Lower lobe of right lung (tissue), 2 donors: Measurements from ENCODE around the gene CUX1. TPM values are rescaled to one million over a fixed set of nuclear protein-coding genes. Genes with fewer than 3 reads are reported as not detected.

ENCODE experiments used
- ATAC-seq, 2 donors: fragments of 200-7000 bp; cut with Tn5 transposase; one replicate each; pipeline ENCODE4 v1.9.1; 2020 to 2022; ENCODE audit warnings: mild to moderate bottlenecking in 2 of 2, moderate library complexity in 2 of 2
- DNase-seq: peaks from one replicate; pipeline ENCODE4 v3.0.0-alpha.2; 2020
- H3K27ac ChIP-seq: fragments of 200-600 bp; one replicate; pipeline ENCODE4 v1.8.0; 2022
- H3K27me3 ChIP-seq: fragments of 200-600 bp; one replicate; pipeline ENCODE4 v1.8.0; 2022; ENCODE audit warnings: low read depth
- H3K36me3 ChIP-seq: fragments of 200-600 bp; one replicate; pipeline ENCODE4 v1.8.0; 2022; ENCODE audit warnings: mild to moderate bottlenecking
- H3K4me1 ChIP-seq: fragments of 200-600 bp; one replicate; pipeline ENCODE4 v1.8.0; 2022
- H3K4me3 ChIP-seq: fragments of 200-600 bp; one replicate; pipeline ENCODE4 v1.8.0; 2022; ENCODE audit warnings: mild to moderate bottlenecking
- H3K9me3 ChIP-seq: fragments of 200-600 bp; one replicate; pipeline ENCODE4 v1.8.0; 2022
- intact Hi-C: fragments of 100-400 bp; cut with DNase I; formaldehyde crosslinking; loops from one replicate; pipeline ENCODE4 v1.11.0; 2022
- total RNA-seq: library from RNA; stranded (reverse); fragmentation: NEBNext Ultra II Directional; extraction: Animal tissue kit (Norgen Biotek cat#: 25700); gene quantifications from one replicate; pipeline ENCODE4 v1.2.1, GENCODE V29; 2021
- TF ChIP-seq, protein P1 (sequence below): fragments of 200-600 bp; IDR thresholded peaks from one replicate; pipeline ENCODE4 v1.8.0; 2022; ENCODE audit warnings: antibody characterized with exemption, mild to moderate bottlenecking
- donor health status: DM: no; HTN: yes; CAD: no; lungs with severe emphysema.

Gene CUX1
- total RNA-seq, 1 donor from 2014 or later, result 118 TPM

DNA sequence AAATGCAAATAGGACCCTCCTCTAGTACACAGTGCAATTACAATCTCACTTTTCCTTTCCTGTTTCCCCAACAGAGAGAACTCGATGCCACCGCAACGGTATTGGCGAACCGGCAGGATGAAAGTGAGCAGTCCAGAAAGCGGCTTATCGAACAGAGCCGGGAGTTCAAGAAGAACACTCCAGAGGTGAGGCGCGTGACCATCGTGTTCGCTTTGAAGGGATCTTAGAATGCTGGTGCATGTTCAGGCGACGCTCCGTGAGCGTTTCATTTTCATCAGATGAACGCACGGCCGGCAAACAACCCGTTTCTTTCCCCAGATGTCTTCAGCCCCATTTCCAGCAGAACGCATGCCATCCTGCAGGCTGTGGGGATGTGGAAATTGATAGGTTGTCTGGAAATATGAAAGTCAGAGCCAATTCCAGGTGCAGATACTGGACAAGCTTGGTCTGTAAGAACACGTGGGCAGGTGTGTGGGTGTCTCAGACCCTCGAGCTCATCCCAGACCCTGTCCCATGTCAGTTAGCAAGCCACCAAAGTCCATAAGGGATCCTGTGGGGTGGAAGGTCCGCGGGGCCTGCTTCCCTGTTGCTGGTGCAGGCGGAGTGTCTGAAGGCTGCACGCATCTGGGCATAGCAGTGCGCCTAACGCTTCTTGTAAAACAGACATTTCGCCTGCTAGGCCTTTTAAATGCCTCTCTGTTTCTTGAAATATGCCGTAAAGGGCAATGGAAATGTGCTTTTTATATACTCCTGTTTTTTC lies 98.8 kb downstream of the CUX1 start:
- no peak for DNase-seq

DNA sequence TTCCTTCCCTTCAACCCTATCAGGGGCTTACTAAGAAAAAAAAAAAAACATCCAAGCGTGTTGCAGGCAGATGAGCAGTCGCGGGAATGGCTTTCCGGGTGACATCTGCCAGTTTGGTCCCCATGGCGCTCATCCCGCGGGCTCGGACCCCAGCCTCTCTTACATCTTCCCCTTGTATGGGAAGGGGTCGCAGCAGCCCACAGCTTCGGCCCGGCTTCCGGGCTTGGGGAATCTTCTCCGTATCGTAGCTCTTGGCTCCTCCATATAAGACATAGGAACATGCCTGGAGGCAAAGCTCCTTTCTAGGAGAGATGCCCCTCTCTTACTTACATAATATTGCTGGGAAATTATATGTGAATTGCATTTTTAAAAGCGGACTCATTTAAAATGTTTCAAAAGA lies 99.5 kb downstream of the CUX1 start:
- DNase-seq (no peak), ATAC-seq (no peak)
- TF ChIP-seq, protein P1, sequence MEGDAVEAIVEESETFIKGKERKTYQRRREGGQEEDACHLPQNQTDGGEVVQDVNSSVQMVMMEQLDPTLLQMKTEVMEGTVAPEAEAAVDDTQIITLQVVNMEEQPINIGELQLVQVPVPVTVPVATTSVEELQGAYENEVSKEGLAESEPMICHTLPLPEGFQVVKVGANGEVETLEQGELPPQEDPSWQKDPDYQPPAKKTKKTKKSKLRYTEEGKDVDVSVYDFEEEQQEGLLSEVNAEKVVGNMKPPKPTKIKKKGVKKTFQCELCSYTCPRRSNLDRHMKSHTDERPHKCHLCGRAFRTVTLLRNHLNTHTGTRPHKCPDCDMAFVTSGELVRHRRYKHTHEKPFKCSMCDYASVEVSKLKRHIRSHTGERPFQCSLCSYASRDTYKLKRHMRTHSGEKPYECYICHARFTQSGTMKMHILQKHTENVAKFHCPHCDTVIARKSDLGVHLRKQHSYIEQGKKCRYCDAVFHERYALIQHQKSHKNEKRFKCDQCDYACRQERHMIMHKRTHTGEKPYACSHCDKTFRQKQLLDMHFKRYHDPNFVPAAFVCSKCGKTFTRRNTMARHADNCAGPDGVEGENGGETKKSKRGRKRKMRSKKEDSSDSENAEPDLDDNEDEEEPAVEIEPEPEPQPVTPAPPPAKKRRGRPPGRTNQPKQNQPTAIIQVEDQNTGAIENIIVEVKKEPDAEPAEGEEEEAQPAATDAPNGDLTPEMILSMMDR, result no peak
- H3K27me3 ChIP-seq, result no peaks in the 10 kb centered on the region
- H3K9me3 ChIP-seq, result no peaks in the 10 kb centered on the region
- intact Hi-C loops, result no loop called here
- H3K27ac ChIP-seq, result no peak overlapping the region
- peaks cover 18% of the 10 kb centered on the region for H3K4me1 ChIP-seq
- H3K4me3 ChIP-seq, result no peak overlapping the region
- H3K36me3 ChIP-seq, result peaks cover 40% of the 10 kb centered on the region

More for the DNA sequence above, 98.8 kb downstream of the CUX1 start:
- intact Hi-C loops, result no loop called here
- Histone ChIP-seq H3K4me1 (peaks cover 24% of the 10 kb centered on the region), H3K9me3 (no peaks in the 10 kb centered on the region), H3K36me3 (peaks cover 40% of the 10 kb centered on the region), H3K27ac (no peak overlapping the region), H3K27me3 (no peaks in the 10 kb centered on the region), H3K4me3 (no peak overlapping the region)
- no peak for ATAC-seq
- TF ChIP-seq, protein P1, result no peak

- DNase-seq (no peak), ATAC-seq (no peak)
- H3K4me1 ChIP-seq, result peaks cover 15% of the 10 kb centered on the region
- TF ChIP-seq, protein P1, result no peak
- peaks cover 40% of the 10 kb centered on the region for H3K36me3 ChIP-seq
- no peak overlapping the region for H3K4me3 ChIP-seq
- H3K27me3 ChIP-seq, result no peaks in the 10 kb centered on the region
- H3K9me3 ChIP-seq, result no peaks in the 10 kb centered on the region
- intact Hi-C loops, result no loop called here
- no peak overlapping the region for H3K27ac ChIP-seq
Measured at GRCh38 chr7:101917566-101917965, 100.1 kb downstream of the CUX1 start.

DNA sequence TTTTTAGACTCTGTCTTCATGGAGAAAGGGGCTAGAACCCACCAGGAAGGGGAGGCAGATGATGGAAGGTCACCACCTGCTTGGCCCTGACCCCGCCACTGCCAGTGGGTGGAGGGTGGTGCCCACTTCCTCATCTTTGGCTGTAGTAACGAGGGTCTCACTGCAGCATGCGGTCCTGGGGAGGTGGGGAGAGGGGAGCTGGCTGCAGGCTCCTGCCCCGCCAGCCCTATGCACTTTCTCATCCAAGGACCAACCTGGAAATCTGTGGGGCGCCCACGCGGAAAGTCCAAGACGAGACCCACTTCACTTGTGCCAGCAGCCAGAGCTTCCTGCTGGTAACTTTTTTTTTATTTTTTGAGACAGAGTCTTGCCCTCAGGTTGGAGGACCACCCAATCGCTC lies 101.0 kb downstream of the CUX1 start:
- no peak for DNase-seq
- Histone ChIP-seq H3K4me3 (no peak overlapping the region), H3K27ac (no peak overlapping the region), H3K9me3 (no peaks in the 10 kb centered on the region), H3K27me3 (no peaks in the 10 kb centered on the region), H3K36me3 (peaks cover 40% of the 10 kb centered on the region), H3K4me1 (peaks cover 10% of the 10 kb centered on the region)
- no peak for ATAC-seq
- TF ChIP-seq, protein P1, result no peak
- intact Hi-C loops, result no loop called here

DNA sequence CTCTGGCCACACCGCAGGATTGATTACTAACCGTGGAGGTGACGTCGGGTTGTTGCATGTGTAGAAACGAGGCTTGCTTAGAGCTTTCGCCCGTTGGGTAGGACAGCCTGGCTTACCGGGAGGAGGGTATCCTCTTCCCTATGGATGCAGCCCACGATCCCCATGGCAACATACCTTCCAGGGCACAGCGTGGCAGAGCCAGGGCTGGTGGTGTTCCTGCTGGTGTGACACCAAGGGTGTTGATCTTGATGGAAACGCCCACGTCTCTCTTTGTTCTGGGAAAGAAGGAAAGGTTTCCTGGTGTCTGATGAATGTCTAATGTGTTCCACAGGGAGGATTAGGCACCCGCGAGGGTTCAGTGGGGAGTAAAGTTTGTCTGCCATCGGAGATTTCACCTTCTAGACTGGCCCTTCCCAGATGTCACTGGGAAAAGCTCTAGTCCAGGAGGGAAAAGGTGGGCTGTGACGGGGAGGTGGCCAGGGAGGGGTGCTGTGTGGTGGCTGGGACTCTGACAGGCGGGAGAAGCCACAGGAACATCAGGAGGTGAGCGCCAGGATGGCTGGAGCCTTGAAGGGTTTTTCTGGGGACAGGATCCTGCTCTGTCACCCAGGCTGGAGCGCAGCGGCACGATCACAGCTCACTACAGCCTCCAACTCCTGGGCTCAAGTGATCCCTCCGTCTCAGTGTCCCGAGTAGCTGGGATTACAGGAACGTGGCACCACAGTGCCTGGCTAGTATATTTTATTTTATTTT lies 102.1 kb downstream of the CUX1 start:
- ATAC-seq (no peak), DNase-seq (no peak)
- peaks cover 4% of the 10 kb centered on the region for H3K4me1 ChIP-seq
- H3K27ac ChIP-seq, result no peak overlapping the region
- H3K36me3 ChIP-seq, result peaks cover 44% of the 10 kb centered on the region
- TF ChIP-seq, protein P1, result no peak
- H3K4me3 ChIP-seq, result no peak overlapping the region
- no peaks in the 10 kb centered on the region for H3K27me3 ChIP-seq
- H3K9me3 ChIP-seq, result no peaks in the 10 kb centered on the region
- intact Hi-C loops, result no loop called here
